ENCODE measurements around the gene ZNF143.

ZNF143 gene

DNA sequence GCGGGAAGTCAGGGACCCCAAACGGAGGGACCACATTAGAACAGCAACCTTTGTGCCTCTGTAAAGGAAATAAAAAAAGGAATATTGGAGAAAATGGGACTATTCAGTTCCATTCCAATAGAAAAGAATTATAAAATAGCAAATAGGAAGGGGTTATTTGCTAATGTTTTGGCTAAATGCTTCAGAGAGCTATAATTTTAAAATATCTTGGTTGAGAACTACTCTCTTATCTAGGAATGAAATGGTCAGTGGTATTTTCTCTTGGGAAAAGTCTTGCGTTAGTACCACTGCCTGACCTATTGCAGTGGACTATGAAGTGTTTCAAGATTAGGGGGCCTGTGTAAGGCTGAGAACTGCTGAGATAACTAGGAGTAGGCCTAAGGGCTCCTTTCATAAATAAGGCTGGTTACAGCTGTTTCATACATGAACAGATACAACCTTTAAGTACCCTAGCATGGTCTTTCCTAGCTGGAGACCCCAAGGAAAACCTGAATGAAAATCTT lies 105.8 kb downstream of the ZNF143 start:
- H3K36me3 ChIP-seq (ENCODE audit: control insufficient read depth in 2 of 2, insufficient read depth in 2 of 2, low read length in 2 of 2): no peaks in the 10 kb centered on the region
- peak overlapping the region; percentile 61 to 86 for H3K27ac ChIP-seq (ENCODE audit: low read depth in 2 of 2, low read length in 2 of 2)
- no peaks in the 10 kb centered on the region for H3K27me3 ChIP-seq (ENCODE audit: control insufficient read depth in 2 of 2, insufficient read depth in 2 of 2, low read length in 2 of 2)
- peak overlapping the region in 1 of 2 donors; percentile 52 for H3K9ac ChIP-seq (ENCODE audit: low read depth in 1 of 2, low read length in 2 of 2)
- no peak overlapping the region for H3K4me3 ChIP-seq (ENCODE audit: low read length in 2 of 2)
- peaks cover 13 to 37% of the 10 kb centered on the region in 2 donors for H3K4me1 ChIP-seq (ENCODE audit: control insufficient read depth in 2 of 2, insufficient read depth in 2 of 2, low read length in 2 of 2)
- no peaks in the 10 kb centered on the region for H3K9me3 ChIP-seq (ENCODE audit: control insufficient read depth in 2 of 2, low read length in 2 of 2)

DNA sequence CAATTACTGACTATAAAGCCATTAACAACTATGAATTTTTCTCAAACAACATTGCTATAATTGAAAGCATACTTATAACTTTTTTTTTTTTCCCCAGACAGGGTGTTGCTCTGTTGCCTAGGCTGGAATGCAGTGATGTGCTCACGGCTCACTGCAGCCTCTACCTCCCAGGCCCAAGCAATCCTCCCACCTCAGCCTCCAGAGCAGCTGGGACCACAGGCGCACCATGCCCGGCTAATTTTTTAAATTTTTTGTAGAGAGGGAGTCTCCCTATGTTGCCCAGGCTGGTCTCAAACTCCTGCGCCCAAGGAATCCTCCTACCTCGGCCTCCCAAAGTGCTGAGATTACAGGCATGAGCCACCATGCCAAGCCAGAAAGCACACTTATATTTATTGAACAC lies 106.6 kb downstream of the ZNF143 start:
- Histone ChIP-seq H3K9me3 (ENCODE audit: control insufficient read depth in 2 of 2, low read length in 2 of 2) (no peaks in the 10 kb centered on the region), H3K27me3 (ENCODE audit: control insufficient read depth in 2 of 2, insufficient read depth in 2 of 2, low read length in 2 of 2) (no peaks in the 10 kb centered on the region), H3K9ac (ENCODE audit: low read depth in 1 of 2, low read length in 2 of 2) (no peak overlapping the region), H3K36me3 (ENCODE audit: control insufficient read depth in 2 of 2, insufficient read depth in 2 of 2, low read length in 2 of 2) (no peaks in the 10 kb centered on the region), H3K4me3 (ENCODE audit: low read length in 2 of 2) (no peak overlapping the region), H3K27ac (ENCODE audit: low read depth in 2 of 2, low read length in 2 of 2) (peak overlapping the region in 1 of 2 donors; percentile 13), H3K4me1 (ENCODE audit: control insufficient read depth in 2 of 2, insufficient read depth in 2 of 2, low read length in 2 of 2) (peaks cover 13 to 37% of the 10 kb centered on the region in 2 donors)

DNA sequence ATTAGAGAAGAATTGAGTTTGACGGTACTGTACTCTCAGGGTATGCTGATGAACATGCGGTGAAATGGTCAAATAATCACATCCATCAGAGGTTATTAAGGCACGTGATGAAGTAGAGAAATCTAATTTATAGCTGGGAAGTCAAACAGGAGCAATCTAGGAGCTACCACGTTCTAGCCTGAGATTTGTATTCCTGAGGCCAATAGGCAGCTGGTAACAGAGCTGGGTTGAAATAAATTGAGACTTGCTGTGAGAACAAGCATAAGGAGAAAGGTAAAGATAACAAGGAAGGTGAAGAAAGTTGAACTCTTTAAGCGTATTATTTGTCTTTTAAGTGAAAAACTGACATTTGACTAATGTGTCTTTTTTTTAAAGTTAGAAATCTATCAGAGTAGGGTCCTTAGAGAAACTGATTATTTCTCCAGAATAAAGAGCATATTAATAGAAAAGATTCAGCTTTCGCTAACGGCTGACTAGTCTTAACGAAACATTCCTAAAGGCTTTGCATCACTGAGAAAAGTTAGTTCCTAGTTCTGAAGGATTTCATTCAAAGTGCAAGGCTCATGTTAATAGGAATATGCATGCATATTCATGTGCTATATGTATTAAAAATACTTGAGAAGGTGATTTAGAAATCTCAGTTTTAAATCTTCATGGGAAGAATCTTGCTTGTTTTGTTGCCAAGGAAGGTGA lies 107.5 kb downstream of the ZNF143 start:
- Histone ChIP-seq H3K9ac (ENCODE audit: low read depth in 1 of 2, low read length in 2 of 2) (peak overlapping the region; percentile 27 to 77), H3K4me1 (ENCODE audit: control insufficient read depth in 2 of 2, insufficient read depth in 2 of 2, low read length in 2 of 2) (peaks cover 13 to 37% of the 10 kb centered on the region in 2 donors), H3K9me3 (ENCODE audit: control insufficient read depth in 2 of 2, low read length in 2 of 2) (no peaks in the 10 kb centered on the region), H3K27me3 (ENCODE audit: control insufficient read depth in 2 of 2, insufficient read depth in 2 of 2, low read length in 2 of 2) (no peaks in the 10 kb centered on the region), H3K4me3 (ENCODE audit: low read length in 2 of 2) (peak overlapping the region; percentile 28 to 62), H3K36me3 (ENCODE audit: control insufficient read depth in 2 of 2, insufficient read depth in 2 of 2, low read length in 2 of 2) (no peaks in the 10 kb centered on the region), H3K27ac (ENCODE audit: low read depth in 2 of 2, low read length in 2 of 2) (peak overlapping the region; percentile 88 to 96)

DNA sequence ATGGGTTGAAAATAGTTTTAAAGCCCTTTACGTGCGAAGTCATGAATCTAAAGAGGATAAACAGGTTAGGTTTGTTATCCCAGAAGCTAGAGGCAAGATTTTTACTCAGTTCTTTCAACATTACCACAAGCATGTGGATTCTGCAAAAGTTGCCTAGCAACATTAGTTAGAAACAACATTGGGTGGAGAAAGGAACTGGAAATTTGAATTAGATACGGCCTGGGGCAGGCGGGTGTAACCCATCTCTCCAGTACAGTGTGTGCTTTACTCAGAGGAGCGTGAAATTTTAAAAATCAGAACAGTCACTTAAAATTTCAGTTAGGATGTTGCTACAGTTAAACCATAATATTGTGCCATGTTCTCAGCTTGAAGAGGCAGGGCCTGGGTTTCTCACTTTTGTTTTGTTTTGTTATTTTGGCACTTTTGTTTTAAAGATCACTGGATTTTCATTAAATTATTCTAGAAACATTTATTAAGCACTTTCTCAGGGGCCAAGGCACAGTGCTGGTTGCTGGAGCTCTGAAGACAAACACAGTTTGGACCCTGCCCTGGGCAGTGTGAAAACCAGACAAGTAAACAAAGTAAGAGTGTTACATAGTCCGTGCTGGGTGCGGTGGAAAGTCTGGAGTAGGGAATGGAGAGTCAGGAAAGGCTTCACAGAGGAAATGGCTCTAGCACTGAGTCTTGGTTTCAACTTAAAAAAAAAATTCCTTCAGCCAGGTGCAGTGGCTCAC lies 108.2 kb downstream of the ZNF143 start:
- Histone ChIP-seq H3K36me3 (ENCODE audit: control insufficient read depth in 2 of 2, insufficient read depth in 2 of 2, low read length in 2 of 2) (no peaks in the 10 kb centered on the region), H3K27me3 (ENCODE audit: control insufficient read depth in 2 of 2, insufficient read depth in 2 of 2, low read length in 2 of 2) (no peaks in the 10 kb centered on the region), H3K9me3 (ENCODE audit: control insufficient read depth in 2 of 2, low read length in 2 of 2) (no peaks in the 10 kb centered on the region), H3K4me1 (ENCODE audit: control insufficient read depth in 2 of 2, insufficient read depth in 2 of 2, low read length in 2 of 2) (peaks cover 13 to 37% of the 10 kb centered on the region in 2 donors), H3K27ac (ENCODE audit: low read depth in 2 of 2, low read length in 2 of 2) (peak overlapping the region; percentile 88 to 96), H3K4me3 (ENCODE audit: low read length in 2 of 2) (peak overlapping the region; percentile 28 to 62), H3K9ac (ENCODE audit: low read depth in 1 of 2, low read length in 2 of 2) (peak overlapping the region; percentile 67 to 77)

DNA sequence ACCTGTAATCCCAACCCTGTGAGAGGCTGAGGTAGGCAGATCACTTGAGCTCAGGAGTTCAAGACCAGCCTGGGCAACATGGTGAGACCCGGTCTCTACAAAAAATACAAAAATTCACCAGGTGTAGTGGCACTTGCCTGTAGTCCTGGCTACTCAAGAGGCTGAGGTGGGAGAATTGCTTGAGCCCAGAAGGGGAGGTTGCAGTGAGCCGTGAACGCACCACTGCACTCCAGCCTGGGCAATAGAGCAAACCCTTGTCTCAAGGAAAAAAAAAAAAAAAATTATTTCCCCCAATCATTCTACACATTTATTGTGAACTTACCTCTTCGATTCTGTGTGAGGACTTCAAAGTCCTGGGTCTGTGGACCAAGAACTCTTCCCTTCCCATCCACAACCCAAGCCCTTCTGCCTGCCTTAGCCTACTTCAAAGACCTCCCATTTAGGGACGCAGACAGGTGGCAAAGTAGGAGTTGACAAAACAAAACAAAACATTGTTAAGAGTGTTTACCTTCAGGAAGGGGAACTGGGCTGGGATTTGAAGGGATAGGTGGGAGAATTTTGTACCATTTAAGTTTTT lies 108.9 kb downstream of the ZNF143 start:
- Histone ChIP-seq H3K9me3 (ENCODE audit: control insufficient read depth in 2 of 2, low read length in 2 of 2) (no peaks in the 10 kb centered on the region), H3K27ac (ENCODE audit: low read depth in 2 of 2, low read length in 2 of 2) (peak overlapping the region; percentile 88 to 96), H3K36me3 (ENCODE audit: control insufficient read depth in 2 of 2, insufficient read depth in 2 of 2, low read length in 2 of 2) (no peaks in the 10 kb centered on the region), H3K4me1 (ENCODE audit: control insufficient read depth in 2 of 2, insufficient read depth in 2 of 2, low read length in 2 of 2) (peaks cover 13 to 38% of the 10 kb centered on the region in 2 donors), H3K9ac (ENCODE audit: low read depth in 1 of 2, low read length in 2 of 2) (peak overlapping the region; percentile 67 to 77), H3K27me3 (ENCODE audit: control insufficient read depth in 2 of 2, insufficient read depth in 2 of 2, low read length in 2 of 2) (no peaks in the 10 kb centered on the region), H3K4me3 (ENCODE audit: low read length in 2 of 2) (peak overlapping the region; percentile 28 to 62)

DNA sequence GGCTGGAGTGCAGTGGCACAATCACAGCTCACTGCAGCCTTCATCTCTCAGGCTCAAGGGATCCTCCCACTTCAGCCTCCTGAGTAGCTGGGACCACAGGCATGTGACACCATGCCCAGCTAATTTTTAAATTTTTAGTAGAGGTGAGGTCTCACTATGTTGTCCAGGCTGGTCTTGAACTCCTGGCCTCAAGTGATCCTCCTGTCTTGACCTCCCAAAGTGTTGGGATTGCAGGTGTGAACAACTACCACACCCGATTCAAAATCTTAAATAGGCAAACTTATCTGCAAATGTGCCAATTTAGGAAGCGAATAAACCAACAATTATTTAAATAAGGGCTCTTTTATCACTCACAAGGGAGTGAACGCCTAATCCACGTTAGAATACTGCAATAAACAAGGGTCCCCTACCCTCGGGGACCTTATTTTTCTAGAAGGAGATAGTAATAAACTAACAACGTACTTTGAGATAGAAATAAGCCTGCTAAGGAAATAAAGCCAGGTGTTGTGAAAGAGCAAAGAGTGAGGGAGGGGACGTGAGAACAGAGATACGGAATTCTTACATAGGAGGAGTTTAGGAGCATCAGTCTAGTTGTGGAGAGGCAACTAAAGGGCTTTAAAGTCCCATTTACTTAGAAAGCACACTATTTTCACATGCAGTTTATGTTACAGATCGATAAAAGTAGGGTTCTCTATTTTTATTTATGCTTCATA lies 109.7 kb downstream of the ZNF143 start:
- H3K4me3 ChIP-seq (ENCODE audit: low read length in 2 of 2): no peak overlapping the region
- peaks cover 13 to 44% of the 10 kb centered on the region in 2 donors for H3K4me1 ChIP-seq (ENCODE audit: control insufficient read depth in 2 of 2, insufficient read depth in 2 of 2, low read length in 2 of 2)
- peak overlapping the region; percentile 88 to 96 for H3K27ac ChIP-seq (ENCODE audit: low read depth in 2 of 2, low read length in 2 of 2)
- no peak overlapping the region for H3K9ac ChIP-seq (ENCODE audit: low read depth in 1 of 2, low read length in 2 of 2)
- no peaks in the 10 kb centered on the region for H3K27me3 ChIP-seq (ENCODE audit: control insufficient read depth in 2 of 2, insufficient read depth in 2 of 2, low read length in 2 of 2)
- H3K9me3 ChIP-seq (ENCODE audit: control insufficient read depth in 2 of 2, low read length in 2 of 2): no peaks in the 10 kb centered on the region
- no peaks in the 10 kb centered on the region for H3K36me3 ChIP-seq (ENCODE audit: control insufficient read depth in 2 of 2, insufficient read depth in 2 of 2, low read length in 2 of 2)

DNA sequence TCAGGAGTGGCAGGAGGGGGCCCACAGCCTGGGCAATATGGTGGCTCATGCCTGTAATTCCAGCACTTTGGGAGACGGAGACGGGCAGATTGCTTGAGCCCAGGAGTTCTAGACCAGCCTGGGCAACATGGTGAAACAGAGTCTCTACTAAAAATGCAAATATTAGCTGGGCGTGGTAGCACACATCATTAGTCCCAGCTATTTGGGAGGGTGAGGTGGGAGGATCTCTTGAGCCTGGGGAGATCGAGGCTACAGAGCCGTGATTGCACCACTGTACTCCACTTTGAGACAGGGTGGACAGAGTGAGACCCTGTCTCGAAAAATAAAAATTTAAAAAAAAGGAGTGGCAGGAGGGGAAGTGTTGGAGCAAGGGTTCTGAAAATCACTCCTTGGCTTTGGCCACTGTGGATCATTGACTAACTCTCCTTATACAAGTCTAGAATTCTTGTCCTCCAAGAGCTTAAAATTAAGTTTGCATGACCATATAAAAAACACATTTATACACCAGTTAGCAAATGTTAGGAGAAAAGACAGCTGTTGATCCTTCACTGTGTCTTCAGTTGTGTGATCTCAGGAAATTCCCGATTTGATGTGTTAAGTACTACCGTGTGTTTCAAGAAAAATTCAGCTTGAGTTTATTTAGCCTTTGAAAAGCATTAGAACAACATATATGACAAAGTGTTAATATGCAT lies 110.4 kb downstream of the ZNF143 start:
- no peaks in the 10 kb centered on the region for H3K36me3 ChIP-seq (ENCODE audit: control insufficient read depth in 2 of 2, insufficient read depth in 2 of 2, low read length in 2 of 2)
- no peak overlapping the region for H3K27ac ChIP-seq (ENCODE audit: low read depth in 2 of 2, low read length in 2 of 2)
- no peak overlapping the region for H3K9ac ChIP-seq (ENCODE audit: low read depth in 1 of 2, low read length in 2 of 2)
- no peaks in the 10 kb centered on the region for H3K27me3 ChIP-seq (ENCODE audit: control insufficient read depth in 2 of 2, insufficient read depth in 2 of 2, low read length in 2 of 2)
- H3K9me3 ChIP-seq (ENCODE audit: control insufficient read depth in 2 of 2, low read length in 2 of 2): no peaks in the 10 kb centered on the region
- H3K4me3 ChIP-seq (ENCODE audit: low read length in 2 of 2): no peak overlapping the region
- H3K4me1 ChIP-seq (ENCODE audit: control insufficient read depth in 2 of 2, insufficient read depth in 2 of 2, low read length in 2 of 2): peaks cover 11 to 39% of the 10 kb centered on the region in 2 donors

DNA sequence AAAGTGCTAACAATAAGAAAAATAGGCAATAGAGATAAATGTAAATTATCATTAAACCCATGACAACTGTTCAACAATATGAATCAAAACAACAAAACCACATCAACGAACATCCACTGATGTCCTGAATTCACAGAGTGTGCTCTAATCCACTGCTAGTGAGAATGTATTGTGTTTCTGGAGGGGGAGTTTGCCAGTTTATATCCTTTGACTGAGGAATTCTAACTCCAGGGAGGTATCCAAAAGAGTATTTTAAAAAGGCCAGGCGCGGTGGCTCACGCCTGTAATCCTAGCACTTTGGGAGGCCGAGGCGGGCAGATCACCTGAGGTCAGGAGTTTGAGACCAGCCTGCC lies 110.9 kb downstream of the ZNF143 start:
- H3K9me3 ChIP-seq (ENCODE audit: control insufficient read depth in 2 of 2, low read length in 2 of 2): no peaks in the 10 kb centered on the region
- H3K4me1 ChIP-seq (ENCODE audit: control insufficient read depth in 2 of 2, insufficient read depth in 2 of 2, low read length in 2 of 2): peaks cover 10 to 36% of the 10 kb centered on the region in 2 donors
- peak overlapping the region in 1 of 2 donors; percentile 99 for H3K27ac ChIP-seq (ENCODE audit: low read depth in 2 of 2, low read length in 2 of 2)
- H3K27me3 ChIP-seq (ENCODE audit: control insufficient read depth in 2 of 2, insufficient read depth in 2 of 2, low read length in 2 of 2): no peaks in the 10 kb centered on the region
- no peak overlapping the region for H3K4me3 ChIP-seq (ENCODE audit: low read length in 2 of 2)
- H3K9ac ChIP-seq (ENCODE audit: low read depth in 1 of 2, low read length in 2 of 2): no peak overlapping the region
- no peaks in the 10 kb centered on the region for H3K36me3 ChIP-seq (ENCODE audit: control insufficient read depth in 2 of 2, insufficient read depth in 2 of 2, low read length in 2 of 2)

DNA sequence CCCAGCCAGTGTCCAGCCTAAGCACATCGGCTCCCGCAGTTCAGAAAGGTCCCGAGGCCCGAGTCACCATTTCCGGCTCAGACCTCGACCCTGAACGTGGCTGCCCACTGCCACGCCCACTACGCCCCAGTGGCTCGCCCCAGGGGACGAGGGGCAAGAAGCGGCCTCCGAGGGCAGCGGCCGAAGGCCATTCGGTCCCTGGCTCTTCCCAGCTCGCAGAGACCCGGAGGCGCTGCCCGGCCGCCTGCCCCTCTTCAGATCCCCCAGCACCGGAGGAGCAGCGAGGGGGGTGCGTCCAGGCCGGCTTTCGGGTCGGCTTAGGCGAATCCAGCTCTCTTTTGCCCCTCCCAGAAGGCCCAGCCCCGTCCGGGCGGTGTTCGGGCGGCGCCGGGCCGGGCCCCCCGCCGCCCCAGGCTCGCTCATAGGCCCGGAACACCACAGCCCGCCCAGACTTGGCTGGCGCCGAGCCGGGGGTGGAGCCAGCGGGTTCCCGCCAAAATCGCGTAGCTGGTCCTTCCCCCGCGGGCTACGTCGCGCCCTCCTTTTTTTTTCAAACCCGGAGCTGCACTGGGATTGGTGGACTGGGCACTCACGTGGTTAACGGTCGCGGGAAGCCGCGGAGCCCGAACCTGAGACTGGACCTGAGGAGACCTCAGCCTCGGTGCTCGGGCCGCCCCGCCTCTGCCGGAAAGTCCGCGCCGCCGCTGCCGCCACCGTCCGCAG lies 112.4 kb downstream of the ZNF143 start, which contains the start of gene WEE1:
Gene WEE1 (plus strand): TSS at position 619 of the 723 bp plus-strand sequence. CDS start 264 bp downstream, outside the sequence.
- Histone ChIP-seq H3K9me3 (ENCODE audit: control insufficient read depth in 2 of 2, low read length in 2 of 2) (no peaks in the 10 kb centered on the region), H3K27ac (ENCODE audit: low read depth in 2 of 2, low read length in 2 of 2) (peak within 1 kb of the TSS; percentile 96 to 99), H3K27me3 (ENCODE audit: control insufficient read depth in 2 of 2, insufficient read depth in 2 of 2, low read length in 2 of 2) (no peaks in the 10 kb centered on the region), H3K36me3 (ENCODE audit: control insufficient read depth in 2 of 2, insufficient read depth in 2 of 2, low read length in 2 of 2) (peaks cover 4% of the 10 kb centered on the region in 2 donors), H3K4me3 (ENCODE audit: low read length in 2 of 2) (peak within 1 kb of the TSS; percentile 88 to 89), H3K9ac (ENCODE audit: low read depth in 1 of 2, low read length in 2 of 2) (peak within 1 kb of the TSS; percentile 95 to 98), H3K4me1 (ENCODE audit: control insufficient read depth in 2 of 2, insufficient read depth in 2 of 2, low read length in 2 of 2) (peaks cover 10 to 35% of the 10 kb centered on the region in 2 donors)
